ENCODE measurements around the gene PSEN2.

- no peak for TF ChIP-seq EZH2 (IDR thresholded peaks at IDR 0.05; ENCODE audit: low read length)
- TF ChIP-seq CTCF (optimal IDR thresholded peaks at IDR 0.05 in 1 of 3, IDR thresholded peaks at IDR 0.05 in 1 of 3, conservative IDR thresholded peaks at IDR 0.05 in 1 of 3; ENCODE audit: extremely low read depth in 1 of 3, insufficient read depth in 2 of 3, low read length in 3 of 3), result no peak
Observed at GRCh38 chr1:226940029-226940805, 69.8 kb downstream of the PSEN2 start, which contains the start of gene COQ8A.
